SK-N-SH (cell line): ENCODE data around the gene HACD4. TPM values are rescaled to one million over a fixed set of nuclear protein-coding genes. Genes with fewer than 3 reads are reported as not detected.

Experiments
- CTCF ChIA-PET: fragments of 300-600, 350-600 bp; formaldehyde crosslinking; extraction: SDS; loops from one replicate; lab custom pipeline; 2021; lab: Yijun Ruan, JAX
- POLR2A ChIA-PET: fragments of 350-600 bp; sonication (Branson Sonifier 250); formaldehyde crosslinking; extraction: SDS; loops from one replicate; lab custom pipeline; 2020; ENCODE audit warnings: antibody characterized with exemption, inconsistent platforms; lab: Yijun Ruan, JAX
- DNase-seq: peaks from one replicate; pipeline ENCODE4 v3.0.0; 2012
- H2AFZ ChIP-seq: fragments of 200-600 bp; sonication (generic); 2 replicates; pipeline ENCODE4 v1.8.1; 2016; ENCODE audit warnings: antibody characterized with exemption, mild to moderate bottlenecking, low read depth
- H3F3A ChIP-seq: fragments of 200-600 bp; sonication (generic); replicated peaks from 2 replicates; pipeline ENCODE3; 2016; ENCODE audit warnings: antibody characterized with exemption, mild to moderate bottlenecking; ENCODE audit not compliant: insufficient read depth
- H3K27ac ChIP-seq, 2 experiments: fragments of 200-500 bp in 1 of 2; fragments of 200-600 bp in 1 of 2; sonication (Bioruptor generic) in 1 of 2; sonication (generic), shearing (Covaris generic) in 1 of 2; 2 replicates each; pipeline versions ENCODE4 v1.5.1 to v1.6.1; 2014 to 2016; ENCODE audit warnings: low read depth in 2 of 2, inconsistent platforms in 1 of 2, low read length in 1 of 2, mild to moderate bottlenecking in 1 of 2, mixed read lengths in 1 of 2
- H3K27me3 ChIP-seq: fragments of 200-600 bp; sonication (generic), shearing (Covaris generic); 2 replicates; pipeline ENCODE4 v1.6.1; 2016; ENCODE audit warnings: mixed run types; ENCODE audit not compliant: insufficient read depth
- H3K36me3 ChIP-seq, 2 experiments: fragments of 200-500 bp in 1 of 2; fragments of 200-600 bp in 1 of 2; sonication (Bioruptor generic) in 1 of 2; sonication (generic) in 1 of 2; replicated peaks in 1 of 2; 2 replicates each; pipeline versions ENCODE3 to v1.5.1; 2014 to 2016; ENCODE audit warnings: low read length in 1 of 2, mild to moderate bottlenecking in 1 of 2; ENCODE audit not compliant: insufficient read depth in 2 of 2, control insufficient read depth in 1 of 2
- H3K4me1 ChIP-seq, 2 experiments: fragments of 200-500 bp in 1 of 2; fragments of 200-600 bp in 1 of 2; sonication (Bioruptor generic) in 1 of 2; sonication (generic), shearing (Covaris generic) in 1 of 2; 2 replicates each; pipeline versions ENCODE4 v1.5.1 to v1.6.1; 2014 to 2016; ENCODE audit warnings: low read depth in 1 of 2, low read length in 1 of 2, mixed run types in 1 of 2; ENCODE audit not compliant: insufficient read depth in 2 of 2, control insufficient read depth in 1 of 2
- H3K4me2 ChIP-seq: fragments of 200-600 bp; sonication (generic), shearing (Covaris generic); 2 replicates; pipeline ENCODE4 v1.6.1; 2017; ENCODE audit warnings: mixed run types
- H3K4me3 ChIP-seq, 2 experiments: fragments of 200-500 bp in 1 of 2; fragments of 200-600 bp in 1 of 2; sonication (Bioruptor generic) in 1 of 2; sonication (generic), shearing (Covaris generic) in 1 of 2; 2 replicates each; pipeline versions ENCODE4 v1.5.1 to v1.8.1; 2014 to 2016; ENCODE audit warnings: low read depth in 2 of 2, inconsistent platforms in 1 of 2, low read length in 1 of 2, mild to moderate bottlenecking in 1 of 2, mixed read lengths in 1 of 2, moderate library complexity in 1 of 2
- H3K79me2 ChIP-seq: fragments of 200-600 bp; sonication (generic); 2 replicates; pipeline ENCODE4 v1.8.1; 2017; ENCODE audit warnings: mild to moderate bottlenecking; ENCODE audit not compliant: insufficient read depth
- H3K9ac ChIP-seq: fragments of 200-600 bp; sonication (generic); 2 replicates; pipeline ENCODE4 v1.6.1; 2017; ENCODE audit warnings: mixed run types
- H3K9me2 ChIP-seq: fragments of 200-600 bp; sonication (generic); 2 replicates; pipeline ENCODE4 v1.6.1; 2017; ENCODE audit warnings: mixed run types
- H3K9me3 ChIP-seq: fragments of 200-600 bp; sonication (generic); 2 replicates; pipeline ENCODE4 v1.6.1; 2017; ENCODE audit warnings: mixed run types, mild to moderate bottlenecking, moderate library complexity
- H4K20me1 ChIP-seq: fragments of 200-600 bp; sonication (generic); 2 replicates; pipeline ENCODE4 v1.6.1; 2017; ENCODE audit warnings: mild to moderate bottlenecking, mixed run types; ENCODE audit not compliant: insufficient read depth
- CHD2 ChIP-seq: fragments of 150-350 bp; IDR thresholded peaks from 2 replicates; pipeline ENCODE4 v1.6.1; 2018; ENCODE audit warnings: low read length; ENCODE audit not compliant: partially characterized antibody
- FOSL2 ChIP-seq: IDR thresholded peaks from 2 replicates; pipeline ENCODE4 v1.4.0; 2012; ENCODE audit warnings: low read depth, mild to moderate bottlenecking, moderate library complexity, borderline replicate concordance
- FOXJ3 ChIP-seq: sonication (generic); formaldehyde crosslinking; IDR thresholded peaks from 2 replicates; pipeline ENCODE4 v1.5.1; 2020; ENCODE audit warnings: mild to moderate bottlenecking, missing genetic modification reagents
- FOXM1 ChIP-seq: IDR thresholded peaks from 2 replicates; pipeline ENCODE4 v1.4.0; 2012; ENCODE audit warnings: low read depth, mild to moderate bottlenecking
- GABPA ChIP-seq: IDR thresholded peaks from 2 replicates; pipeline ENCODE4 v1.4.0; 2012; ENCODE audit warnings: low read depth, mild to moderate bottlenecking
- GATA2 ChIP-seq: sonication (generic); formaldehyde crosslinking; IDR thresholded peaks from 2 replicates; pipeline ENCODE4 v1.5.0; 2020; ENCODE audit warnings: mild to moderate bottlenecking, missing genetic modification reagents
- JUND ChIP-seq: IDR thresholded peaks from 2 replicates; pipeline ENCODE4 v1.4.0; 2012
- NFIC ChIP-seq: IDR thresholded peaks from 2 replicates; pipeline ENCODE4 v1.4.0; 2012; ENCODE audit warnings: borderline replicate concordance
- NRF1 ChIP-seq: IDR thresholded peaks from 2 replicates; pipeline ENCODE4 v1.6.1; 2012; ENCODE audit warnings: low read depth, mild to moderate bottlenecking, low read length
- POLR2AphosphoS5 ChIP-seq: IDR thresholded peaks from 2 replicates; pipeline ENCODE4 v1.6.1; 2012; ENCODE audit warnings: low read depth, low read length
- RAD21 ChIP-seq: IDR thresholded peaks from 2 replicates; pipeline ENCODE4 v1.6.1; 2012; ENCODE audit warnings: mild to moderate bottlenecking, low read length
- RCOR1 ChIP-seq: fragments of 150-350 bp; IDR thresholded peaks from 2 replicates; pipeline ENCODE4 v1.6.1; 2017; ENCODE audit warnings: antibody characterized with exemption, low read length
- SIN3A ChIP-seq: IDR thresholded peaks from 2 replicates; pipeline ENCODE4 v1.6.1; 2012; ENCODE audit warnings: low read depth, mild to moderate bottlenecking, low read length, moderate library complexity, borderline replicate concordance
- TAF1 ChIP-seq: IDR thresholded peaks from 2 replicates; pipeline ENCODE4 v1.6.1; 2012; ENCODE audit warnings: low read depth, mild to moderate bottlenecking, low read length, moderate library complexity, borderline replicate concordance
- TCF12 ChIP-seq: IDR thresholded peaks from 2 replicates; pipeline ENCODE4 v1.4.0; 2012
- YY1 ChIP-seq: IDR thresholded peaks from 2 replicates; pipeline ENCODE4 v1.4.0; 2012; ENCODE audit warnings: low read depth, mild to moderate bottlenecking
- WGBS: methylation state at CpG from one replicate; pipeline ENCODE4 v1.1.6; 2017; ENCODE audit warnings: low lambda C conversion rate; 5-methylcytosine and 5-hydroxymethylcytosine counted together
- polyA plus RNA-seq, 3 experiments: library from polyadenylated mRNA; depleted of rRNA; stranded (reverse); fragments of >200 nt; gene quantifications; 2 replicates each; pipeline ENCODE4 v1.2.3, GENCODE V29; 2012
- TF ChIP-seq, protein P1 (sequence below): fragments of 150-350 bp; IDR thresholded peaks from 2 replicates; pipeline ENCODE4 v1.6.1; 2017; ENCODE audit warnings: antibody characterized with exemption, low read length, low read depth, borderline replicate concordance
- TF ChIP-seq, protein P2 (sequence below): fragments of 150-350 bp; IDR thresholded peaks from 2 replicates; pipeline ENCODE4 v1.6.1; 2016; ENCODE audit warnings: mild to moderate bottlenecking, low read depth, low read length
- TF ChIP-seq, protein P3 (sequence below): IDR thresholded peaks from 2 replicates; pipeline ENCODE4 v1.4.0; 2012; ENCODE audit warnings: low read depth, borderline replicate concordance
- TF ChIP-seq, protein P4 (sequence below): IDR thresholded peaks from 2 replicates; pipeline ENCODE4 v1.4.0; 2012; ENCODE audit warnings: low read depth, borderline replicate concordance

Gene HACD4
- polyA plus RNA-seq, 1 of the 3 experiments (the other 2 are of a cell fraction): under 0.01 TPM

DNA sequence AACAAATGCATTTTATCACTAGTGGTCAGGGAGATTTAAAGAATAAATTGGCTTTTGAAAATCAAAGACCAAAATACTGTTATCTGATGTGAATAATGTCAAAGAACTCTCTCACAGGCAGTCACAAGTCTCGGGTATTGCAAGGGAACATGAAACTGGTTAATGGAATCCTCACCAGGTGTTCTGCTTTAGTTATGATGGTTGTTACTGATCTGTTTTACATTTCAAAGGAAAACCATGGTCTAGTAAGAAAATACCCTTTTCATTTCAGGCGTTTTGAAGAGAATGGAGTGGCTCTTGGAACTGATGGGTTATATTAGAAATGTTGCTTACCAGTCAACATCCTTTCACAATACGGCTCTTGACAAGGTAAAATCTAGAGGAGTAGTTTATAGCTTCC, 43.4 kb downstream of the HACD4 start:
- no peak for DNase-seq
- H3K27ac ChIP-seq: no peak overlapping the region
- no peak overlapping the region for H3K4me3 ChIP-seq
- ChIA-PET POLR2A (no interaction called here), CTCF (interaction anchor here (1.0 to 1.5 kb wide), 2 partner anchors 34 to 123 kb away, joined by 3 to 5 read pairs; no protein-coding TSS in a partner anchor)
- H3K27me3 ChIP-seq: no peaks in the 10 kb centered on the region
- 90% methylated on average over 3 of the region's 3 CpGs for WGBS
- no peaks in the 10 kb centered on the region for H3K9me3 ChIP-seq
- no peak overlapping the region for H3K4me2 ChIP-seq
- H3K9ac ChIP-seq: no peak overlapping the region
- H2AFZ ChIP-seq: no peak overlapping the region
- no peaks in the 10 kb centered on the region; a peak in 2 of 4 replicates for H3K4me1 ChIP-seq
- no peaks in the 10 kb centered on the region for H3F3A ChIP-seq
- H4K20me1 ChIP-seq: no peaks in the 10 kb centered on the region
- no peaks in the 10 kb centered on the region for H3K79me2 ChIP-seq
- TF ChIP-seq NRF1 (no peak), SIN3A (no peak), GABPA (no peak), TCF12 (no peak), TAF1 (no peak), FOXJ3 (CRISPR knock-in tag) (no peak), FOSL2 (no peak), RCOR1 (no peak), YY1 (no peak), FOXM1 (no peak), CHD2 (no peak), NFIC (no peak), JUND (no peak), RAD21 (no peak), GATA2 (CRISPR knock-in tag) (no peak), POLR2AphosphoS5 (no peak)
- TF ChIP-seq, protein P1, sequence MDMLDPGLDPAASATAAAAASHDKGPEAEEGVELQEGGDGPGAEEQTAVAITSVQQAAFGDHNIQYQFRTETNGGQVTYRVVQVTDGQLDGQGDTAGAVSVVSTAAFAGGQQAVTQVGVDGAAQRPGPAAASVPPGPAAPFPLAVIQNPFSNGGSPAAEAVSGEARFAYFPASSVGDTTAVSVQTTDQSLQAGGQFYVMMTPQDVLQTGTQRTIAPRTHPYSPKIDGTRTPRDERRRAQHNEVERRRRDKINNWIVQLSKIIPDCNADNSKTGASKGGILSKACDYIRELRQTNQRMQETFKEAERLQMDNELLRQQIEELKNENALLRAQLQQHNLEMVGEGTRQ: no peak
- TF ChIP-seq, protein P2, sequence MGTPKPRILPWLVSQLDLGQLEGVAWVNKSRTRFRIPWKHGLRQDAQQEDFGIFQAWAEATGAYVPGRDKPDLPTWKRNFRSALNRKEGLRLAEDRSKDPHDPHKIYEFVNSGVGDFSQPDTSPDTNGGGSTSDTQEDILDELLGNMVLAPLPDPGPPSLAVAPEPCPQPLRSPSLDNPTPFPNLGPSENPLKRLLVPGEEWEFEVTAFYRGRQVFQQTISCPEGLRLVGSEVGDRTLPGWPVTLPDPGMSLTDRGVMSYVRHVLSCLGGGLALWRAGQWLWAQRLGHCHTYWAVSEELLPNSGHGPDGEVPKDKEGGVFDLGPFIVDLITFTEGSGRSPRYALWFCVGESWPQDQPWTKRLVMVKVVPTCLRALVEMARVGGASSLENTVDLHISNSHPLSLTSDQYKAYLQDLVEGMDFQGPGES: no peak
- TF ChIP-seq, protein P3, sequence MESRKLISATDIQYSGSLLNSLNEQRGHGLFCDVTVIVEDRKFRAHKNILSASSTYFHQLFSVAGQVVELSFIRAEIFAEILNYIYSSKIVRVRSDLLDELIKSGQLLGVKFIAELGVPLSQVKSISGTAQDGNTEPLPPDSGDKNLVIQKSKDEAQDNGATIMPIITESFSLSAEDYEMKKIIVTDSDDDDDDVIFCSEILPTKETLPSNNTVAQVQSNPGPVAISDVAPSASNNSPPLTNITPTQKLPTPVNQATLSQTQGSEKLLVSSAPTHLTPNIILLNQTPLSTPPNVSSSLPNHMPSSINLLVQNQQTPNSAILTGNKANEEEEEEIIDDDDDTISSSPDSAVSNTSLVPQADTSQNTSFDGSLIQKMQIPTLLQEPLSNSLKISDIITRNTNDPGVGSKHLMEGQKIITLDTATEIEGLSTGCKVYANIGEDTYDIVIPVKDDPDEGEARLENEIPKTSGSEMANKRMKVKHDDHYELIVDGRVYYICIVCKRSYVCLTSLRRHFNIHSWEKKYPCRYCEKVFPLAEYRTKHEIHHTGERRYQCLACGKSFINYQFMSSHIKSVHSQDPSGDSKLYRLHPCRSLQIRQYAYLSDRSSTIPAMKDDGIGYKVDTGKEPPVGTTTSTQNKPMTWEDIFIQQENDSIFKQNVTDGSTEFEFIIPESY: no peak
- TF ChIP-seq, protein P4, sequence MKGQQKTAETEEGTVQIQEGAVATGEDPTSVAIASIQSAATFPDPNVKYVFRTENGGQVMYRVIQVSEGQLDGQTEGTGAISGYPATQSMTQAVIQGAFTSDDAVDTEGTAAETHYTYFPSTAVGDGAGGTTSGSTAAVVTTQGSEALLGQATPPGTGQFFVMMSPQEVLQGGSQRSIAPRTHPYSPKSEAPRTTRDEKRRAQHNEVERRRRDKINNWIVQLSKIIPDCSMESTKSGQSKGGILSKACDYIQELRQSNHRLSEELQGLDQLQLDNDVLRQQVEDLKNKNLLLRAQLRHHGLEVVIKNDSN: no peak
- no peaks in the 10 kb centered on the region for H3K9me2 ChIP-seq
- peaks cover 17 to 18% of the 10 kb centered on the region in 2 experiments for H3K36me3 ChIP-seq
